CD4-positive, alpha-beta memory T cell (primary cell): ENCODE data around the gene TEX35. TPM values are rescaled to one million over a fixed set of nuclear protein-coding genes. Genes with fewer than 3 reads are reported as not detected.

ENCODE experiments used
- CTCF ChIA-PET: fragments of 350-600 bp; sonication (Branson Sonifier 250); formaldehyde crosslinking; loops from one replicate; lab custom pipeline; 2021; ENCODE audit warnings: inconsistent platforms; ENCODE audit not compliant: partially characterized antibody; lab: Charles Lee
- POLR2A ChIA-PET: fragments of 350-600 bp; sonication (Branson Sonifier 250); formaldehyde crosslinking; loops from one replicate; lab custom pipeline; 2021; ENCODE audit not compliant: partially characterized antibody; lab: Charles Lee
- DNase-seq, 5 donors: peaks; one replicate each; pipeline versions ENCODE4 v3.0.0 to v3.0.0-alpha.2; 2020 to 2022; ENCODE audit warnings: mixed read lengths in 1 of 5
- H3K27ac ChIP-seq: one replicate; pipeline ENCODE4 v1.7.0; 2013; ENCODE audit warnings: low read depth, low read length
- H3K27me3 ChIP-seq: 2 replicates; pipeline ENCODE4 v1.7.0; 2013; ENCODE audit warnings: mild to moderate bottlenecking, low read length, moderate library complexity; ENCODE audit not compliant: insufficient read depth
- H3K36me3 ChIP-seq: 2 replicates; pipeline ENCODE4 v1.7.0; 2013; ENCODE audit warnings: mild to moderate bottlenecking, low read length, moderate library complexity; ENCODE audit not compliant: insufficient read depth
- H3K4me1 ChIP-seq: 2 replicates; pipeline ENCODE4 v1.7.0; 2013; ENCODE audit warnings: mild to moderate bottlenecking, low read length, moderate library complexity; ENCODE audit not compliant: insufficient read depth
- H3K4me3 ChIP-seq, 2 donors: one replicate each; pipeline ENCODE4 v1.7.0; 2013; ENCODE audit warnings: low read length in 2 of 2, mild to moderate bottlenecking in 1 of 2
- H3K9me3 ChIP-seq, 2 donors: one replicate each; pipeline ENCODE4 v1.7.0; 2013; ENCODE audit warnings: low read length in 2 of 2, control low read depth in 1 of 2; ENCODE audit not compliant: control insufficient read depth in 1 of 2
- H3K27ac Mint-ChIP-seq, 7 donors: one replicate each; pipeline ENCODE4 v1.8.0; 2020 to 2021; ENCODE audit warnings: mixed read lengths in 7 of 7, mild to moderate bottlenecking in 6 of 7, inconsistent platforms in 3 of 7, moderate library complexity in 3 of 7
- H3K27me3 Mint-ChIP-seq, 2 donors: one replicate each; pipeline ENCODE4 v1.8.0; 2020 to 2021; ENCODE audit warnings: mixed read lengths in 2 of 2
- H3K36me3 Mint-ChIP-seq, 2 donors: one replicate each; pipeline ENCODE4 v1.8.0; 2020 to 2021; ENCODE audit warnings: mixed read lengths in 2 of 2, inconsistent platforms in 1 of 2, mild to moderate bottlenecking in 1 of 2
- H3K4me1 Mint-ChIP-seq, 4 donors: one replicate each; pipeline ENCODE4 v1.8.0; 2020 to 2021; ENCODE audit warnings: mixed read lengths in 4 of 4, mild to moderate bottlenecking in 1 of 4
- H3K4me3 Mint-ChIP-seq, 8 donors: one replicate each; pipeline ENCODE4 v1.8.0; 2020 to 2021; ENCODE audit warnings: mixed read lengths in 8 of 8, mild to moderate bottlenecking in 7 of 8, moderate library complexity in 6 of 8, inconsistent platforms in 3 of 8
- H3K9me3 Mint-ChIP-seq, 8 donors: one replicate each; pipeline ENCODE4 v1.8.0; 2020 to 2021; ENCODE audit warnings: mixed read lengths in 8 of 8, mild to moderate bottlenecking in 5 of 8, inconsistent platforms in 3 of 8, moderate library complexity in 1 of 8
- intact Hi-C: fragments of 100-400 bp; cut with micrococcal nuclease; formaldehyde crosslinking; loops from one replicate; pipeline ENCODE4 v1.15.1; 2023
- polyA plus RNA-seq, 2 donors: library from polyadenylated mRNA; unstranded; fragments of 300-500 nt; fragmentation: Illumina TruSeq; gene quantifications; one replicate each; pipeline ENCODE4 v1.2.3, GENCODE V29; 2021
- total RNA-seq, 2 experiments: library from RNA; stranded (reverse); gene quantifications; one replicate each; pipeline ENCODE4 v1.2.3, GENCODE V29; 2021

TEX35 gene
- total and polyA plus RNA-seq, 4 experiments from 2014 or later: 0.16 TPM; not detected in 3

DNA sequence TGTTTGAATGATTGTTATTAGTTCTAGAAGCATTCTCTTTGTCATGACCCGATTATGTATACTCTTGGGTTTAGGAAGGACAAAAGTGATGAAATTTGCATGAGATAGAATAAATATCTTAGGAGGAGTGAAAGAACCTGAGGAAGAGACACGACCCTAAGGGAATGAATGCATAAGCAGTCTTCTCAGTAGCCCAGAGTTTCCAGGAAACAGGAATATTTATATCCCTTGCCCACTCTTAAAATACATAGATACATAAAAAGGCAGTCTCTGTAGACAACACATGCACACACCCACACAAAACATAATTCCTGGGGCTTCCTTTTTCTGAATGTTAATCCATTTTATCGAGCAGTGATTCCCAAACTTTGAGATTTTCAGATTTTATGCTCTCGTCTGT lies 35.5 kb upstream of the TEX35 start:
- H3K4me1 ChIP-seq: no peaks in the 10 kb centered on the region
- H3K27me3 Mint-ChIP-seq: peaks cover 7 to 15% of the 10 kb centered on the region in 2 donors
- H3K9me3 Mint-ChIP-seq: no peaks in the 10 kb centered on the region
- H3K27ac Mint-ChIP-seq: no peak overlapping the region
- intact Hi-C loops: no loop called here
- ChIA-PET CTCF (no interaction called here), POLR2A (no interaction called here)
- H3K9me3 ChIP-seq: no peaks in the 10 kb centered on the region
- no peak overlapping the region for H3K27ac ChIP-seq
- H3K36me3 Mint-ChIP-seq: no peaks in the 10 kb centered on the region
- no peak for DNase-seq
- no peaks in the 10 kb centered on the region for H3K36me3 ChIP-seq
- no peak overlapping the region for H3K4me3 ChIP-seq
- H3K4me1 Mint-ChIP-seq: no peaks in the 10 kb centered on the region
- no peak overlapping the region for H3K4me3 Mint-ChIP-seq
- no peaks in the 10 kb centered on the region for H3K27me3 ChIP-seq

DNA sequence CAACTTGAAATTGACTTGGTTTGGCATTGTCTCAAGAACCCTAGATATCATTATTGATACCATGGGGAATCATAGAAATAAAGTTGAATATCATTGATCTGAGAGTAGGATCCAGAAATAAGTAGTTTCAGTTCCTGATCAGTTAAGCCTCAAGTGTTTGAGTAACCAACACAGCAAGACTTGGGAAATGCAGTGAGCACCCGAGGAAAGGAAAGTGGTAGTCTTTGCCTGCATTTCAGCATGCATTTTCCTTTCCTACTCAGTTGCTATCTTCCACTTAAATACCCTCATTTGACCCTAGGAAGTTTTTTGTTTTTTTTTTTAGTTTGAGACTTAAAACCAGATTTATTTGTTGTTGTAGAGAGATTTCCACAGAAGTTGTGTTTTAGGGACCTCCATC lies 35.1 kb upstream of the TEX35 start:
- Mint-ChIP-seq H3K27ac (no peak overlapping the region), H3K36me3 (no peaks in the 10 kb centered on the region), H3K4me1 (no peaks in the 10 kb centered on the region), H3K9me3 (no peaks in the 10 kb centered on the region), H3K4me3 (no peak overlapping the region), H3K27me3 (peaks cover 7 to 11% of the 10 kb centered on the region in 2 donors)
- ChIA-PET POLR2A (no interaction called here), CTCF (no interaction called here)
- H3K9me3 ChIP-seq: no peaks in the 10 kb centered on the region
- intact Hi-C loops: no loop called here
- no peaks in the 10 kb centered on the region for H3K4me1 ChIP-seq
- no peak overlapping the region for H3K4me3 ChIP-seq
- no peaks in the 10 kb centered on the region for H3K27me3 ChIP-seq
- H3K27ac ChIP-seq: no peak overlapping the region
- no peak for DNase-seq
- H3K36me3 ChIP-seq: no peaks in the 10 kb centered on the region

DNA sequence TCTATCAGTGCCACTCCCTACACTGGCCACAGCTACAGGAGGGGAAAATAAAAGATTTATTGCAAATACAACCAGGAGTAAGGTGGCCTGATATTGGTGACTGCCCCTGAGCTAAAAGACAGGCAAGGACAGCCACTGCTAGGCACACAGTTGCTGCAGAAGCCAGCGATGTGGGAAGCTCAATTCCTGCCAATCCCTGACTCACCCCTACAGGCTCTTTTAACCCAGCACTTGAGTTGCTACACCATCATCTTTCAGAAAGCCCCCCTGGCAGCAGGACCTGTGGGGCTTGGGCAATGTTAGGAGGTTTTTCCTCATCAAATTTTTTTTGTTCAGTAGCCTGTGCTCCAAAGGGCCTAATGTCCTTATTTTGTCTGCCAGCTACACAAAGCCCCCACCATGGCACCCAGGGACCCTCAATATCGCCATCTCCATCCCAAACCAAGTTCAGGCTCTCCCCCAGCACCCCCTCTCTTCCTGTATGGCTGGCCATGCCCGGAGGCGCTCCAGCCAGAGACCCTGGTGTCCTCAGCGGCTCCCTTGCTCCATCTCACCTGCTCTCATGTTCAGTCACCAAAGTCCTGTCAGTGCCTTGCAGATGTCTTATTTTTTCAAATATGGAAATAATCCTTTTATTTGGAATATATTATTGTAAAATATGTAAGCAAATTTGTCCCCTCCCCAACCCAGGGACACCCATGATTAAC lies 29.5 kb upstream of the TEX35 start:
- Histone ChIP-seq H3K27me3 (peaks cover 2% of the 10 kb centered on the region), H3K9me3 (no peaks in the 10 kb centered on the region), H3K27ac (no peak overlapping the region), H3K36me3 (no peaks in the 10 kb centered on the region), H3K4me3 (no peak overlapping the region), H3K4me1 (no peaks in the 10 kb centered on the region)
- POLR2A ChIA-PET: no interaction called here
- H3K27me3 Mint-ChIP-seq: peaks cover 7 to 10% of the 10 kb centered on the region in 2 donors
- DNase-seq: no peak
- H3K4me3 Mint-ChIP-seq: no peak overlapping the region
- no peak overlapping the region for H3K27ac Mint-ChIP-seq
- H3K4me1 Mint-ChIP-seq: no peaks in the 10 kb centered on the region
- CTCF ChIA-PET: no interaction called here
- no peaks in the 10 kb centered on the region for H3K36me3 Mint-ChIP-seq
- intact Hi-C loops: no loop called here
- no peaks in the 10 kb centered on the region for H3K9me3 Mint-ChIP-seq

DNA sequence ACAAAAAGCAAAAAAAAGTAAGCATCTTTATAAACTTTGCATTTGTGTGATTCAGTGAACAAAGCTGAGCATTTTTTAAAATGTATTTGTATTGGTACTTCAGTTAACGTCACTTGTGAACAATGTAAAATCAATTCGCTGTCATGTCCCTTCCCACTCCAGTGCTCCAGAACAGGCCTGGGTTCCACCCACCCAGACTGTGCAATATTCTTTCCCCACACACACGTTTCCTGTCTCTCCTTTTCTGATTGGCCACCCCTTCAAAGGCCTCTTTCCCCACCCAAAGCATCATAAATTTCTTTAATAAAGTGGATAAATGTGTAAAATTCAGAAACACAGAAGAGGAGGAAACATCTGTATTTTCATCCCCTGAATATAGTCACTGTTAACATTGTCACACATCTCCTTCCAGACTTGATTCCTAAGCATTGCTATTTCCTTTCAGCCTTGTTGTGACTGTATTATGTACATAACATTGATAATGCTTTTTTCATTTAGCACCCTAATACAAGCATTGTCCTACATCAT lies 28.1 kb upstream of the TEX35 start:
- no peak overlapping the region for H3K4me3 ChIP-seq
- no peak overlapping the region for H3K4me3 Mint-ChIP-seq
- no peaks in the 10 kb centered on the region for H3K4me1 ChIP-seq
- H3K27me3 Mint-ChIP-seq: peaks cover 7 to 12% of the 10 kb centered on the region in 2 donors
- H3K27ac ChIP-seq: no peak overlapping the region
- intact Hi-C loops: no loop called here
- peaks cover 5% of the 10 kb centered on the region for H3K27me3 ChIP-seq
- H3K9me3 Mint-ChIP-seq: no peaks in the 10 kb centered on the region
- ChIA-PET POLR2A (no interaction called here), CTCF (no interaction called here)
- H3K36me3 ChIP-seq: no peaks in the 10 kb centered on the region
- no peaks in the 10 kb centered on the region for H3K4me1 Mint-ChIP-seq
- no peaks in the 10 kb centered on the region for H3K36me3 Mint-ChIP-seq
- no peak for DNase-seq
- no peak overlapping the region for H3K27ac Mint-ChIP-seq
- no peaks in the 10 kb centered on the region for H3K9me3 ChIP-seq

DNA sequence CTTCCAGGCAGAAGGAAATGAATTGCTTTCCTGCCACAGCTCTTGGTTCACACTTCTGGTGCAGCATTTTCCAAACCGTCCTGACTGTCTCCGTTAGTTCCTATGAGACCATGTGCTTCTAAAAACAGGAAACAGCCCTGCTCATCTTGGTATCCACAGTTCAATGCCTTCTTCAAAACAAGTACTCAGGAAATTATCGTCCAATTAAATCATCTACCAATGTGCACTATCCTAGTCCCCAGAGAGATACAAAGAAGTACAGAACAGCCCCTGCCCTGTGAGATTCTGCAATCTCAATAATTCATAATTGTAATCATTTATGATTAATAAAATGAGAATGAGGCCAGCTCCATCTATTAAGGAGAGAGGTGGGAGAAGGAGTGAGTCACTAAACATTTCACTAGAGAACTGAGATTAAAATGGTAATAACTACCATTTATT lies 27.3 kb upstream of the TEX35 start:
- H3K4me3 Mint-ChIP-seq: no peak overlapping the region
- ChIA-PET CTCF (no interaction called here), POLR2A (no interaction called here)
- no peaks in the 10 kb centered on the region for H3K4me1 ChIP-seq
- no peaks in the 10 kb centered on the region for H3K36me3 Mint-ChIP-seq
- H3K4me3 ChIP-seq: no peak overlapping the region
- H3K27ac Mint-ChIP-seq: no peak overlapping the region
- no peak overlapping the region for H3K27ac ChIP-seq
- H3K9me3 Mint-ChIP-seq: no peaks in the 10 kb centered on the region
- H3K36me3 ChIP-seq: no peaks in the 10 kb centered on the region
- DNase-seq: no peak
- H3K4me1 Mint-ChIP-seq: no peaks in the 10 kb centered on the region
- H3K27me3 ChIP-seq: peaks cover 5% of the 10 kb centered on the region
- intact Hi-C loops: no loop called here
- H3K27me3 Mint-ChIP-seq: peaks cover 7 to 12% of the 10 kb centered on the region in 2 donors
- no peaks in the 10 kb centered on the region for H3K9me3 ChIP-seq

DNA sequence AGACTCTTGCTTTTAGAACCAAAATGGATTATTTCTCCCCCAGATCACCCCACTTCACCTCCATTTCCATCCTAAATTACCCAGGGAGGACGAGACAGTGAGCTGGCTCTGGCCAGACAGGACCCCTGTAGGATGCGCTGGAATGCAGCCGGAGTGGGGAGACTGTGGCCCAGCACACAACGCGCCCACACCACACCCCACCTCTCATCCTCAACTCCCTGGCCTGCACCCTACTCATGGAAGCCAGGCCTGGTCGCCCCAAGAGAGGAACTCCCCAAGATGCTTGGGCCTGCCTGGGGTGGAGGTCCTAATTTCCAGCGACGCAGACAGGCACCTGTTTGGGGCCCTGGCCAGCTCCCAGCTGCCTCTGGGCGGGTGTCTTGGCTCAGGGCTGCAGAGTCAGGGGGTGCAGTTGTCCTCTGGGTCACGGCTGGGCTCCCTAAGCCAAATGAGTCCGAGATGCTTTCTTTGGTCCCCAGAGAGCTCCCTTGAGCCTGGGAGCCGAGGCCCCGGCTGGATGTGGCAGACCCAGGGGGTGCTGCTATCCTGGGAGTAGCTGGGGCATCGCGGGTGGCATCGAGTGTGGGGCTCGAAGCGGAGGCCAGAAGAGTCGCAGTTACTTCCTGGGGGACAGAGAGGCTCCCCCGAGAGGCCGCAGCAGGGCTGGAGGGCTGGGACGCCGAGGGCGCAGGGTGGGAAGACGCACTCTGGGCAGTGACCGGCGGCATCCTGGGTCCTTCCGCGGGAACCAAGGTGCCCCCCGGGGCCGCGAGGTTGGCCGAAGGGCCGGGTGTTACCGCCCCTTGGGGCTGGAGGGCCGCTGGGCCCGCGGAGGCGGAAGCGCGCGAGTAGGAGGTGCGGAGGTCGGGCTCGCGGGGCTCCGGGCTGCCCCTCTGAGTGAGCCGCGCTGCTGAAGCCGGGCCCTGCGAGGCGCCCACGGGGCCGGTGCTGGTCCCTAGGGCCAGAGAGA lies 26.5 kb upstream of the TEX35 start:
- H3K27me3 ChIP-seq: peaks cover 5% of the 10 kb centered on the region
- POLR2A ChIA-PET: no interaction called here
- no peak overlapping the region for H3K27ac Mint-ChIP-seq
- intact Hi-C loops: no loop called here
- H3K9me3 Mint-ChIP-seq: no peaks in the 10 kb centered on the region
- H3K27ac ChIP-seq: no peak overlapping the region
- H3K4me3 ChIP-seq: no peak overlapping the region
- H3K4me1 ChIP-seq: no peaks in the 10 kb centered on the region
- no peak for DNase-seq
- H3K36me3 ChIP-seq: no peaks in the 10 kb centered on the region
- peaks cover 7 to 12% of the 10 kb centered on the region in 2 donors for H3K27me3 Mint-ChIP-seq
- CTCF ChIA-PET: no interaction called here
- H3K4me1 Mint-ChIP-seq: no peaks in the 10 kb centered on the region
- H3K36me3 Mint-ChIP-seq: no peaks in the 10 kb centered on the region
- H3K4me3 Mint-ChIP-seq: no peak overlapping the region
- H3K9me3 ChIP-seq: no peaks in the 10 kb centered on the region

DNA sequence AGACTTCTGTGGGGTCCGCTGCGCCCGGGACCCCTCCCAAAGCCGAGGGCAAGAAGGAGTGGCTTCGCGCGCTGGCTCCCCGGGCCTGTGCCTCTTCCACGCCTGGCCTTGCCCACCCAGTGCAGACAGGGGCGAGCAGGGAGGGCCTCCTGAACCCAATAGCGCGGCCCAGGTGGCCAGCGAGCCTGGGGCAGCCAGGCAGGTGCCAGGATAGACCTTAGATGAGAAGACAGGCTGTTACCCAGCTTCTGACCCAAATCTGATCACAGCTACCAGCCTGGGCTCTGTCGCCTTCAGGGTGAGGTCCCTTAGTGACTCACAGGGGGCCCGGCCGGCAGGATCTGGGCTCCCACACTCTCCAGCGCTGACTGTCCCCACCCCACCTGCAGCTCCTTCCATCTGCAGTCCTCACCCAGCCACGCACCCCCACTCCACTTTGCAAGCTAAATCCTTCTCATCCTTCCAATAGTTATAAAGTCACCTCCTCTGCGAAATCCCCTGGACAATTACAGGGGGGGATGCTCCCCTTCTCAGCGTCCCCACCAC lies 25.8 kb upstream of the TEX35 start:
- ChIA-PET POLR2A (no interaction called here), CTCF (no interaction called here)
- no peak for DNase-seq
- H3K9me3 Mint-ChIP-seq: no peaks in the 10 kb centered on the region
- intact Hi-C loops: no loop called here
- H3K4me1 Mint-ChIP-seq: no peaks in the 10 kb centered on the region
- H3K4me3 ChIP-seq: no peak overlapping the region
- no peaks in the 10 kb centered on the region for H3K36me3 Mint-ChIP-seq
- peaks cover 7 to 12% of the 10 kb centered on the region in 2 donors for H3K27me3 Mint-ChIP-seq
- no peaks in the 10 kb centered on the region for H3K9me3 ChIP-seq
- no peaks in the 10 kb centered on the region for H3K36me3 ChIP-seq
- no peak overlapping the region for H3K27ac ChIP-seq
- H3K27me3 ChIP-seq: peaks cover 5% of the 10 kb centered on the region
- no peak overlapping the region for H3K27ac Mint-ChIP-seq
- H3K4me1 ChIP-seq: no peaks in the 10 kb centered on the region
- H3K4me3 Mint-ChIP-seq: no peak overlapping the region
